GM18867 (cell line): ENCODE measurements around the gene REPS2.
"Not testable (repeated sequence)": the region's sequence is repeated elsewhere in the genome, so short reads cannot be mapped to it uniquely, and the experiment has no call there.

Experiments
- ATAC-seq: cut with Tn5 transposase; IDR thresholded peaks from one replicate; pipeline ENCODE4 v1.9.1; 2021; ENCODE audit warnings: mild to moderate bottlenecking, moderate library complexity; ENCODE audit not compliant: unreplicated experiment

Gene REPS2

GRCh38 chrX:16962661-16963060 is 16.2 kb downstream of the REPS2 start:
- not testable (repeated sequence) for ATAC-seq

- ATAC-seq: no peak
These were observed 16.8 kb downstream of the REPS2 start for GRCh38 chrX:16963216-16963615.

GRCh38 chrX:16964976-16965375 is 18.5 kb downstream of the REPS2 start:
- not testable (repeated sequence) for ATAC-seq

GRCh38 chrX:16966752-16967448 is 20.4 kb downstream of the REPS2 start:
- no peak for ATAC-seq

GRCh38 chrX:16968753-16969152 is 22.3 kb downstream of the REPS2 start:
- ATAC-seq: not testable (repeated sequence)

- ATAC-seq: no peak
These were observed 24.5 kb downstream of the REPS2 start for GRCh38 chrX:16970977-16971376.

- ATAC-seq: peak; percentile 72
These were observed 25.2 kb downstream of the REPS2 start for GRCh38 chrX:16971694-16972093.

- peak; percentile 68 for ATAC-seq
These were observed 28.8 kb downstream of the REPS2 start for GRCh38 chrX:16975233-16975632.

GRCh38 chrX:16977771-16978170 is 31.3 kb downstream of the REPS2 start:
- ATAC-seq: no peak

GRCh38 chrX:16978193-16978984 is 31.9 kb downstream of the REPS2 start:
- ATAC-seq: no peak

- ATAC-seq: no peak
These were observed 32.8 kb downstream of the REPS2 start for GRCh38 chrX:16979226-16979625.

- no peak for ATAC-seq
These were observed 34.8 kb downstream of the REPS2 start for GRCh38 chrX:16981209-16981608.

GRCh38 chrX:16981980-16982379 is 35.5 kb downstream of the REPS2 start:
- no peak for ATAC-seq

- ATAC-seq: no peak
These were observed 36.6 kb downstream of the REPS2 start for GRCh38 chrX:16983051-16983450.

GRCh38 chrX:16985286-16985685 is 38.8 kb downstream of the REPS2 start:
- ATAC-seq: no peak

GRCh38 chrX:16986169-16986568 is 39.7 kb downstream of the REPS2 start:
- ATAC-seq: no peak

- no peak for ATAC-seq
These were observed 43.3 kb downstream of the REPS2 start for GRCh38 chrX:16989750-16990149.

- no peak for ATAC-seq
These were observed 44.4 kb downstream of the REPS2 start for GRCh38 chrX:16990839-16991238.

- no peak for ATAC-seq
These were observed 46.0 kb downstream of the REPS2 start for GRCh38 chrX:16992445-16992844.

- no peak for ATAC-seq
These were observed 46.5 kb downstream of the REPS2 start for GRCh38 chrX:16992951-16993350.

GRCh38 chrX:16993791-16994318 is 47.4 kb downstream of the REPS2 start:
- ATAC-seq: no peak

- ATAC-seq: no peak
These were observed 48.3 kb downstream of the REPS2 start for GRCh38 chrX:16994736-16995135.
